H9 (cell line): ENCODE measurements around the gene CADM1. TPM values are rescaled to one million over a fixed set of nuclear protein-coding genes. Genes with fewer than 3 reads are reported as not detected.

ENCODE experiments used
- DNase-seq: peaks from one replicate; pipeline ENCODE4 v3.0.0-alpha.2; 2017
- H2AFZ ChIP-seq: one replicate; pipeline ENCODE4 v1.6.1; 2013; ENCODE audit warnings: mild to moderate bottlenecking, low read length, control low read depth, moderate library complexity
- H2AK5ac ChIP-seq: 2 replicates; pipeline ENCODE4 v1.6.1; 2013; ENCODE audit warnings: low read length, control low read depth, mixed read lengths; ENCODE audit not compliant: insufficient read length
- H2BK120ac ChIP-seq: one replicate; pipeline ENCODE4 v1.6.1; 2013; ENCODE audit warnings: low read depth, mild to moderate bottlenecking, low read length, control low read depth, inconsistent platforms; ENCODE audit not compliant: poor library complexity, severe bottlenecking
- H2BK12ac ChIP-seq: 2 replicates; pipeline ENCODE4 v1.6.1; 2013; ENCODE audit warnings: low read length, control low read depth, mixed read lengths, low read depth; ENCODE audit not compliant: insufficient read length
- H2BK15ac ChIP-seq: 2 replicates; pipeline ENCODE4 v1.6.1; 2013; ENCODE audit warnings: low read depth, low read length, control low read depth
- H2BK20ac ChIP-seq: one replicate; pipeline ENCODE4 v1.6.1; 2013; ENCODE audit warnings: low read depth, mild to moderate bottlenecking, low read length, control low read depth, inconsistent platforms; ENCODE audit not compliant: poor library complexity, severe bottlenecking
- H2BK5ac ChIP-seq: 2 replicates; pipeline ENCODE4 v1.6.1; 2013; ENCODE audit warnings: low read length, control low read depth, mixed read lengths; ENCODE audit not compliant: insufficient read length
- H3K14ac ChIP-seq: 2 replicates; pipeline ENCODE4 v1.6.1; 2013; ENCODE audit warnings: low read length, control low read depth; ENCODE audit not compliant: insufficient read depth
- H3K18ac ChIP-seq: 2 replicates; pipeline ENCODE4 v1.6.1; 2013; ENCODE audit warnings: low read depth, mild to moderate bottlenecking, mixed read lengths, low read length, control low read depth; ENCODE audit not compliant: insufficient read length
- H3K23ac ChIP-seq: 2 replicates; pipeline ENCODE4 v1.6.1; 2013; ENCODE audit warnings: low read length, control low read depth, mixed read lengths, low read depth; ENCODE audit not compliant: insufficient read length
- H3K23me2 ChIP-seq: 2 replicates; pipeline ENCODE4 v1.6.1; 2013; ENCODE audit warnings: low read depth, mild to moderate bottlenecking, mixed read lengths, low read length, control low read depth; ENCODE audit not compliant: insufficient read length, poor library complexity, severe bottlenecking
- H3K27ac ChIP-seq: 2 replicates; pipeline ENCODE4 v1.5.1; 2013; ENCODE audit warnings: low read length, control low read depth, mixed read lengths, low read depth; ENCODE audit not compliant: insufficient read length
- H3K27me3 ChIP-seq: 2 replicates; pipeline ENCODE4 v1.6.1; 2013; ENCODE audit warnings: low read length, control low read depth, inconsistent platforms; ENCODE audit not compliant: insufficient read depth
- H3K4ac ChIP-seq: 2 replicates; pipeline ENCODE4 v1.6.1; 2013; ENCODE audit warnings: low read depth, mild to moderate bottlenecking, control low read depth, inconsistent platforms, low read length, moderate library complexity
- H3K4me1 ChIP-seq: 2 replicates; pipeline ENCODE4 v1.6.1; 2013; ENCODE audit warnings: low read length, control low read depth, inconsistent platforms; ENCODE audit not compliant: insufficient read depth
- H3K4me2 ChIP-seq: 2 replicates; pipeline ENCODE4 v1.6.1; 2013; ENCODE audit warnings: low read length, control low read depth, mixed read lengths; ENCODE audit not compliant: insufficient read length, insufficient read depth
- H3K56ac ChIP-seq: 2 replicates; pipeline ENCODE4 v1.6.1; 2013; ENCODE audit warnings: low read depth, mild to moderate bottlenecking, mixed read lengths, low read length, control low read depth; ENCODE audit not compliant: insufficient read length
- H3K79me1 ChIP-seq: 2 replicates; pipeline ENCODE4 v1.6.1; 2013; ENCODE audit warnings: low read depth, mild to moderate bottlenecking, moderate library complexity, low read length, control low read depth, inconsistent platforms; ENCODE audit not compliant: insufficient read depth, poor library complexity, severe bottlenecking
- H3K79me2 ChIP-seq: 2 replicates; pipeline ENCODE4 v1.6.1; 2013; ENCODE audit warnings: low read length, control low read depth, inconsistent platforms; ENCODE audit not compliant: insufficient read depth
- H3K9ac ChIP-seq: 2 replicates; pipeline ENCODE4 v1.6.1; 2013; ENCODE audit warnings: low read length, control low read depth, mixed read lengths; ENCODE audit not compliant: insufficient read length; ENCODE audit errors: extremely low read depth
- H3K9me3 ChIP-seq: one replicate; pipeline ENCODE4 v1.6.1; 2013; ENCODE audit warnings: low read depth, low read length, inconsistent platforms; ENCODE audit not compliant: control insufficient read depth
- H3T11ph ChIP-seq: one replicate; pipeline ENCODE4 v1.6.1; 2013; ENCODE audit warnings: mild to moderate bottlenecking, low read length, control low read depth, inconsistent platforms
- H4K20me1 ChIP-seq: one replicate; pipeline ENCODE4 v1.6.1; 2013; ENCODE audit not compliant: control insufficient read depth, insufficient read length, insufficient read depth
- H4K5ac ChIP-seq: 2 replicates; pipeline ENCODE4 v1.6.1; 2013; ENCODE audit warnings: low read depth, mild to moderate bottlenecking, mixed read lengths, low read length, control low read depth; ENCODE audit not compliant: insufficient read length
- H4K8ac ChIP-seq: replicated peaks from 2 replicates; pipeline ENCODE4 v1.6.1; 2013; ENCODE audit warnings: low read length, control low read depth, mixed read lengths, low read depth; ENCODE audit not compliant: insufficient read length
- H4K91ac ChIP-seq: 2 replicates; pipeline ENCODE4 v1.6.1; 2013; ENCODE audit warnings: low read depth, mild to moderate bottlenecking, moderate library complexity, mixed read lengths, low read length, control low read depth; ENCODE audit not compliant: insufficient read length
- H3K27ac Mint-ChIP-seq, 3 experiments: 2 replicates in 2 of 3; 3 replicates in 1 of 3; pipeline ENCODE4 v1.8.0; 2020 to 2021; ENCODE audit warnings: mixed read lengths in 3 of 3, mild to moderate bottlenecking in 1 of 3, moderate library complexity in 1 of 3
- H3K27me3 Mint-ChIP-seq: 2 replicates; pipeline ENCODE4 v1.8.0; 2021; ENCODE audit warnings: low read depth, mild to moderate bottlenecking, moderate library complexity, mixed read lengths
- H3K36me3 Mint-ChIP-seq, 3 experiments: 2 replicates in 2 of 3; 3 replicates in 1 of 3; pipeline ENCODE4 v1.8.0; 2020 to 2021; ENCODE audit warnings: low read depth in 3 of 3, mixed read lengths in 3 of 3; ENCODE audit not compliant: insufficient read depth in 1 of 3
- H3K4me1 Mint-ChIP-seq, 2 experiments: 2 replicates each; pipeline ENCODE4 v1.8.0; 2020; ENCODE audit warnings: mixed read lengths in 2 of 2
- H3K4me3 Mint-ChIP-seq, 2 experiments: 2 replicates in 1 of 2; 3 replicates in 1 of 2; pipeline ENCODE4 v1.8.0; 2020 to 2021; ENCODE audit warnings: mild to moderate bottlenecking in 2 of 2, mixed read lengths in 2 of 2, moderate library complexity in 1 of 2
- H3K9me3 Mint-ChIP-seq, 2 experiments: 2 replicates in 1 of 2; 3 replicates in 1 of 2; pipeline ENCODE4 v1.8.0; 2020; ENCODE audit warnings: mild to moderate bottlenecking in 2 of 2, mixed read lengths in 2 of 2, moderate library complexity in 1 of 2
- WGBS: extraction: QIAGEN DNeasy Blood & Tissue Kit; methylation state at CpG from one replicate; pipeline ENCODE4 v1.1.7; 2013; ENCODE audit warnings: missing lambda C conversion rate, low lambda C conversion rate, mixed read lengths; ENCODE audit not compliant: insufficient read length; ENCODE audit errors: extremely low coverage; 5-methylcytosine and 5-hydroxymethylcytosine counted together
- total RNA-seq: library from RNA; stranded (reverse); gene quantifications from 2 replicates; pipeline ENCODE4 v1.2.1, GENCODE V29; 2021
- TF ChIP-seq, protein P1 (sequence below): fragments of 200-600 bp; sonication (generic); conservative IDR thresholded peaks from 3 replicates; pipeline ENCODE4 v1.8.0; 2021; ENCODE audit warnings: antibody characterized with exemption, mild to moderate bottlenecking

CADM1 gene
- total RNA-seq, 1 experiment from 2014 or later = 11.9 TPM

DNA sequence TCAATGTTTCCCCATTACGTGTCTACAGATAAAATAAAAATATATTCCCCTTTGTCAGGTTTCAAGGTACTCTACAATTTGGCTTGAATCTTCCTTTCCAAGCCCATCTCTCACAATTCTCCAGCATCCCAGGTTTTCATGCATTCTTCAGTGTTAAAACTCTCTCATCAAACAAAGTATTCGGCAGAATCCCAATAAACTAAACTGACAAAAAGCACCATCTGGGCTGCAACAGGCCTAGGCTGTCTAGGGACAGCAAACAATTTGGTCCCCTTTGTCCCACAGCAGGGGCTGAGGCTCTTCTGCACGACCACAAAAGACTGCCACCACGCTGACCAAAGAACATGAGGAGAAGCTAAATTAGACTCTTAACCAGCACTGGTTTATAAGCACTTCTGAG lies 159.4 kb downstream of the CADM1 start:
- H2BK20ac ChIP-seq = no peak overlapping the region
- WGBS = no CpG with 5 or more reads among the region's 4 CpGs
- no peak overlapping the region for H2BK15ac ChIP-seq

More for the DNA sequence above, 159.4 kb downstream of the CADM1 start:
- H3K4me1 ChIP-seq = no peaks in the 10 kb centered on the region
- H2BK12ac ChIP-seq = no peak overlapping the region
- H3K14ac ChIP-seq = no peak overlapping the region
- no peak overlapping the region for H2BK5ac ChIP-seq
- H2AFZ ChIP-seq = no peak overlapping the region
- peak overlapping the region in 1 of 3 experiments; percentile 56; a peak in 1 of 7 replicates for H3K27ac Mint-ChIP-seq
- no peak overlapping the region for H3K27ac ChIP-seq
- no peak overlapping the region for H3K18ac ChIP-seq
- no peaks in the 10 kb centered on the region for H3K79me1 ChIP-seq
- H3K9me3 ChIP-seq = no peaks in the 10 kb centered on the region
- H3K9me3 Mint-ChIP-seq = no peaks in the 10 kb centered on the region
- no peaks in the 10 kb centered on the region for H3K36me3 Mint-ChIP-seq
- no peaks in the 10 kb centered on the region for H3K27me3 Mint-ChIP-seq
- peaks cover 0 to 6% of the 10 kb centered on the region in 2 experiments; a peak in 1 of 4 replicates for H3K4me1 Mint-ChIP-seq
- no peak for DNase-seq
- H3K23me2 ChIP-seq = no peaks in the 10 kb centered on the region
- H3K56ac ChIP-seq = no peak overlapping the region
- H3K4me3 Mint-ChIP-seq = no peak overlapping the region
- no peak overlapping the region for H4K8ac ChIP-seq
- no peak overlapping the region for H3T11ph ChIP-seq
- H2AK5ac ChIP-seq = no peak overlapping the region
- no peak overlapping the region for H3K4ac ChIP-seq
- no peak overlapping the region for H3K23ac ChIP-seq
- no peaks in the 10 kb centered on the region for H4K20me1 ChIP-seq
- no peak overlapping the region for H4K5ac ChIP-seq
- no peak overlapping the region for H3K9ac ChIP-seq
- no peak overlapping the region for H4K91ac ChIP-seq
- H2BK120ac ChIP-seq = no peak overlapping the region
- TF ChIP-seq, protein P1, sequence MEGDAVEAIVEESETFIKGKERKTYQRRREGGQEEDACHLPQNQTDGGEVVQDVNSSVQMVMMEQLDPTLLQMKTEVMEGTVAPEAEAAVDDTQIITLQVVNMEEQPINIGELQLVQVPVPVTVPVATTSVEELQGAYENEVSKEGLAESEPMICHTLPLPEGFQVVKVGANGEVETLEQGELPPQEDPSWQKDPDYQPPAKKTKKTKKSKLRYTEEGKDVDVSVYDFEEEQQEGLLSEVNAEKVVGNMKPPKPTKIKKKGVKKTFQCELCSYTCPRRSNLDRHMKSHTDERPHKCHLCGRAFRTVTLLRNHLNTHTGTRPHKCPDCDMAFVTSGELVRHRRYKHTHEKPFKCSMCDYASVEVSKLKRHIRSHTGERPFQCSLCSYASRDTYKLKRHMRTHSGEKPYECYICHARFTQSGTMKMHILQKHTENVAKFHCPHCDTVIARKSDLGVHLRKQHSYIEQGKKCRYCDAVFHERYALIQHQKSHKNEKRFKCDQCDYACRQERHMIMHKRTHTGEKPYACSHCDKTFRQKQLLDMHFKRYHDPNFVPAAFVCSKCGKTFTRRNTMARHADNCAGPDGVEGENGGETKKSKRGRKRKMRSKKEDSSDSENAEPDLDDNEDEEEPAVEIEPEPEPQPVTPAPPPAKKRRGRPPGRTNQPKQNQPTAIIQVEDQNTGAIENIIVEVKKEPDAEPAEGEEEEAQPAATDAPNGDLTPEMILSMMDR = no peak
- H3K27me3 ChIP-seq = no peaks in the 10 kb centered on the region
- H3K79me2 ChIP-seq = no peaks in the 10 kb centered on the region
- no peak overlapping the region for H3K4me2 ChIP-seq
